CD4-positive, alpha-beta T cell (primary cell): ENCODE data around the gene STAC. TPM values are rescaled to one million over a fixed set of nuclear protein-coding genes. Genes with fewer than 3 reads are reported as not detected.

ENCODE experiments used
- ATAC-seq: fragments of 200-7000 bp; cut with Tn5 transposase; one replicate; pipeline ENCODE4 v1.10.0; 2022; ENCODE audit warnings: mild to moderate bottlenecking; ENCODE audit not compliant: poor library complexity
- CTCF ChIA-PET: fragments of 350-600 bp; sonication (Branson Sonifier 250); formaldehyde crosslinking; loops from one replicate; lab custom pipeline; 2021; ENCODE audit warnings: antibody characterized with exemption, inconsistent platforms; lab: Charles Lee
- POLR2A ChIA-PET: fragments of 350-600 bp; sonication (Branson Sonifier 250); formaldehyde crosslinking; loops from one replicate; lab custom pipeline; 2021; ENCODE audit warnings: antibody characterized with exemption, inconsistent platforms; lab: Charles Lee
- DNase-seq, 14 experiments: peaks; one replicate each; pipeline ENCODE4 v3.0.0-alpha.2; 2013 to 2020; ENCODE audit warnings: mixed read lengths in 2 of 14
- H3K27ac ChIP-seq, 2 donors: one replicate each; pipeline versions ENCODE4 v1.5.1 to v1.7.0; 2013; ENCODE audit warnings: low read length in 2 of 2, low read depth in 1 of 2, mild to moderate bottlenecking in 1 of 2
- H3K27me3 ChIP-seq, 2 experiments: 1 replicate in 1 of 2; 2 replicates in 1 of 2; pipeline versions ENCODE4 v1.6.1 to v1.7.0; 2013; ENCODE audit warnings: low read length in 2 of 2, control low read depth in 1 of 2, mild to moderate bottlenecking in 1 of 2, moderate library complexity in 1 of 2; ENCODE audit not compliant: insufficient read depth in 2 of 2, control insufficient read depth in 1 of 2
- H3K36me3 ChIP-seq: one replicate; pipeline ENCODE4 v1.6.1; 2013; ENCODE audit warnings: low read length, control low read depth; ENCODE audit not compliant: insufficient read depth
- H3K4me1 ChIP-seq: one replicate; pipeline ENCODE4 v1.6.1; 2013; ENCODE audit warnings: low read length, control low read depth; ENCODE audit not compliant: insufficient read depth
- H3K4me3 ChIP-seq: one replicate; pipeline ENCODE4 v1.5.1; 2013; ENCODE audit warnings: mild to moderate bottlenecking, low read length, moderate library complexity
- H3K9me3 ChIP-seq, 2 experiments: 1 replicate in 1 of 2; 2 replicates in 1 of 2; pipeline versions ENCODE4 v1.6.1 to v1.7.0; 2013; ENCODE audit warnings: low read length in 2 of 2, mild to moderate bottlenecking in 2 of 2, control low read depth in 1 of 2, moderate library complexity in 1 of 2; ENCODE audit not compliant: control insufficient read depth in 1 of 2, insufficient read depth in 1 of 2
- H3K27ac Mint-ChIP-seq: one replicate; pipeline ENCODE4 v1.8.0; 2020; ENCODE audit warnings: mixed read lengths
- H3K27me3 Mint-ChIP-seq: one replicate; pipeline ENCODE4 v1.8.0; 2021; ENCODE audit warnings: mixed read lengths
- H3K36me3 Mint-ChIP-seq: one replicate; pipeline ENCODE4 v1.8.0; 2021; ENCODE audit warnings: low read depth, mixed read lengths
- H3K4me1 Mint-ChIP-seq: one replicate; pipeline ENCODE4 v1.8.0; 2021; ENCODE audit warnings: low read depth, mixed read lengths
- H3K4me3 Mint-ChIP-seq: one replicate; pipeline ENCODE4 v1.8.0; 2020; ENCODE audit warnings: mild to moderate bottlenecking, mixed read lengths
- H3K9me3 Mint-ChIP-seq: one replicate; pipeline ENCODE4 v1.8.0; 2020; ENCODE audit warnings: mixed read lengths
- CTCF ChIP-seq: fragments of 200-600 bp; IDR thresholded peaks from one replicate; pipeline ENCODE4 v1.8.0; 2022; ENCODE audit warnings: antibody characterized with exemption, mild to moderate bottlenecking
- intact Hi-C, 2 experiments: fragments of 100-400 bp; cut with DNase I in 1 of 2; cut with micrococcal nuclease in 1 of 2; formaldehyde crosslinking; loops; one replicate each; pipeline versions ENCODE4 v1.15.1 to v1.9.0; 2023 to 2025; cut with DNase I, micrococcal nuclease
- total RNA-seq, 174 experiments: library from RNA in 2 of 174; stranded (reverse) in 2 of 174; gene quantifications; one replicate each; pipeline ENCODE4 v1.2.3 and lab custom pipeline; 2021 to 2026

The STAC gene
- total RNA-seq, 2 experiments from 2014 or later, result not detected

GRCh38 chr3:36548712-36549111 lies 168.4 kb downstream of the STAC start:
- H3K9me3 Mint-ChIP-seq, result no peaks in the 10 kb centered on the region
- H3K36me3 Mint-ChIP-seq, result no peaks in the 10 kb centered on the region
- H3K4me3 ChIP-seq, result no peak overlapping the region
- ChIA-PET CTCF (no interaction called here), POLR2A (no interaction called here)
- peaks cover 0 to 4% of the 10 kb centered on the region in 2 experiments for H3K9me3 ChIP-seq
- intact Hi-C loops, result no loop called here
- no peaks in the 10 kb centered on the region for H3K4me1 ChIP-seq
- H3K36me3 ChIP-seq, result no peaks in the 10 kb centered on the region
- H3K27me3 ChIP-seq, result no peaks in the 10 kb centered on the region
- no peaks in the 10 kb centered on the region for H3K4me1 Mint-ChIP-seq
- H3K27me3 Mint-ChIP-seq, result no peaks in the 10 kb centered on the region
- H3K27ac Mint-ChIP-seq, result no peak overlapping the region
- no peak for DNase-seq
- TF ChIP-seq CTCF, result no peak
- no peak overlapping the region for H3K4me3 Mint-ChIP-seq
- H3K27ac ChIP-seq, result no peak overlapping the region
- ATAC-seq, result no peak

- ATAC-seq, result no peak
- no peak overlapping the region for H3K4me3 Mint-ChIP-seq
- Histone ChIP-seq H3K4me3 (no peak overlapping the region), H3K4me1 (no peaks in the 10 kb centered on the region), H3K9me3 (no peaks in the 10 kb centered on the region), H3K27me3 (no peaks in the 10 kb centered on the region), H3K36me3 (no peaks in the 10 kb centered on the region), H3K27ac (no peak overlapping the region)
- intact Hi-C loops, result no loop called here
- H3K4me1 Mint-ChIP-seq, result no peaks in the 10 kb centered on the region
- no peaks in the 10 kb centered on the region for H3K36me3 Mint-ChIP-seq
- no peak for DNase-seq
- H3K27ac Mint-ChIP-seq, result no peak overlapping the region
- no peaks in the 10 kb centered on the region for H3K9me3 Mint-ChIP-seq
- ChIA-PET CTCF (no interaction called here), POLR2A (no interaction called here)
- no peak for TF ChIP-seq CTCF
- peaks cover 11% of the 10 kb centered on the region for H3K27me3 Mint-ChIP-seq
Observed at GRCh38 chr3:36557021-36557707, 176.9 kb downstream of the STAC start.

- peaks cover 11% of the 10 kb centered on the region for H3K27me3 Mint-ChIP-seq
- ChIA-PET CTCF (no interaction called here), POLR2A (no interaction called here)
- ATAC-seq, result no peak
- no peaks in the 10 kb centered on the region for H3K9me3 Mint-ChIP-seq
- TF ChIP-seq CTCF, result no peak
- no peaks in the 10 kb centered on the region for H3K36me3 Mint-ChIP-seq
- no peak overlapping the region for H3K4me3 Mint-ChIP-seq
- Histone ChIP-seq H3K27me3 (no peaks in the 10 kb centered on the region), H3K4me1 (no peaks in the 10 kb centered on the region), H3K4me3 (no peak overlapping the region), H3K9me3 (no peaks in the 10 kb centered on the region), H3K36me3 (no peaks in the 10 kb centered on the region), H3K27ac (no peak overlapping the region)
- no peak overlapping the region for H3K27ac Mint-ChIP-seq
- DNase-seq, result no peak
- no peaks in the 10 kb centered on the region for H3K4me1 Mint-ChIP-seq
- intact Hi-C loops, result no loop called here
Observed at GRCh38 chr3:36557708-36558421, 177.6 kb downstream of the STAC start.
